ENCODE measurements around the gene SH3RF3. TPM values are rescaled to one million over a fixed set of nuclear protein-coding genes. Genes with fewer than 3 reads are reported as not detected.

SH3RF3 gene
- total RNA-seq, 1 experiment from 2014 or later: 1.0 TPM

GRCh38 chr2:109183871-109184270 is 54.9 kb downstream of the SH3RF3 start:
- peaks cover 17% of the 10 kb centered on the region for H3K36me3 Mint-ChIP-seq
- POLR2A ChIA-PET: no interaction called here
- TF ChIP-seq SMAD3 (CRISPR knock-in tag; IDR thresholded peaks at IDR 0.05; ENCODE audit: borderline replicate concordance) (no peak), ATF1 (CRISPR knock-in tag; IDR thresholded peaks at IDR 0.05) (no peak), ZNF232 (CRISPR knock-in tag; IDR thresholded peaks at IDR 0.05) (no peak), GABPB1 (CRISPR knock-in tag; IDR thresholded peaks at IDR 0.05) (no peak), RORB (CRISPR knock-in tag; IDR thresholded peaks at IDR 0.05) (no peak), ZBTB43 (CRISPR knock-in tag; IDR thresholded peaks at IDR 0.05) (no peak), ZNF121 (CRISPR knock-in tag; IDR thresholded peaks at IDR 0.05) (no peak)
- TF ChIP-seq, protein P1, sequence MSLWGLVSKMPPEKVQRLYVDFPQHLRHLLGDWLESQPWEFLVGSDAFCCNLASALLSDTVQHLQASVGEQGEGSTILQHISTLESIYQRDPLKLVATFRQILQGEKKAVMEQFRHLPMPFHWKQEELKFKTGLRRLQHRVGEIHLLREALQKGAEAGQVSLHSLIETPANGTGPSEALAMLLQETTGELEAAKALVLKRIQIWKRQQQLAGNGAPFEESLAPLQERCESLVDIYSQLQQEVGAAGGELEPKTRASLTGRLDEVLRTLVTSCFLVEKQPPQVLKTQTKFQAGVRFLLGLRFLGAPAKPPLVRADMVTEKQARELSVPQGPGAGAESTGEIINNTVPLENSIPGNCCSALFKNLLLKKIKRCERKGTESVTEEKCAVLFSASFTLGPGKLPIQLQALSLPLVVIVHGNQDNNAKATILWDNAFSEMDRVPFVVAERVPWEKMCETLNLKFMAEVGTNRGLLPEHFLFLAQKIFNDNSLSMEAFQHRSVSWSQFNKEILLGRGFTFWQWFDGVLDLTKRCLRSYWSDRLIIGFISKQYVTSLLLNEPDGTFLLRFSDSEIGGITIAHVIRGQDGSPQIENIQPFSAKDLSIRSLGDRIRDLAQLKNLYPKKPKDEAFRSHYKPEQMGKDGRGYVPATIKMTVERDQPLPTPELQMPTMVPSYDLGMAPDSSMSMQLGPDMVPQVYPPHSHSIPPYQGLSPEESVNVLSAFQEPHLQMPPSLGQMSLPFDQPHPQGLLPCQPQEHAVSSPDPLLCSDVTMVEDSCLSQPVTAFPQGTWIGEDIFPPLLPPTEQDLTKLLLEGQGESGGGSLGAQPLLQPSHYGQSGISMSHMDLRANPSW (CRISPR knock-in tag; conservative IDR thresholded peaks at IDR 0.05; ENCODE audit: low read depth): no peak
- peaks cover 2% of the 10 kb centered on the region; the same call in 1 of the 2 replicates for H3K27me3 Mint-ChIP-seq (ENCODE audit: low read depth)
- ATAC-seq: no peak
- DNase-seq (ENCODE audit: low spot score): no peak
- CTCF ChIA-PET: interaction anchor here (1.2 kb wide), 2 partner anchors 13 to 25 kb away, joined by 3 to 4 read pairs; no protein-coding TSS in a partner anchor
- peaks cover 28% of the 10 kb centered on the region for H3K9me3 Mint-ChIP-seq
- no peak overlapping the region for H3K27ac Mint-ChIP-seq
- no peak overlapping the region for H3K4me3 Mint-ChIP-seq
- no peaks in the 10 kb centered on the region for H3K4me1 Mint-ChIP-seq

DNA sequence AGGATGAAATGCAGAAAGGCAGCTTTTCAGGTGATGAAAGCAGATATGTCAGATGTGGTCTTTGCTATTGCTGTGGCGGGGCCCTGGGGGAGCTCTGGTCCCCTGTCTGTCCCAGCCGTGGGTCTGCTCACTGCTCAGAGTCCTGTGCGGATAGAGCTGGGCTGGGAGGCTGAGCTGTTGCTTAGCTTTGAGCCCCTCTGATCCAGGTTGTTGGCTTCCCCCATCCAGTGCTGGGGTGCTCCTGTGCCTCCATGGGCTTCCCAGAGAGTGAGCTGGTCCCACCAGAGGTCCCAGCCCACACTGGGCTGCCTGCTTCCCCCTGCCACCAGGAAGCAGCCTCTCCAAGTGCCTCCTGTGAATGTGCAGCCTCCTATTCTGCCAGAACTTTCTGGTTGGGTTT is 55.4 kb downstream of the SH3RF3 start:
- no peaks in the 10 kb centered on the region for H3K4me1 Mint-ChIP-seq
- peaks cover 14% of the 10 kb centered on the region for H3K36me3 Mint-ChIP-seq
- TF ChIP-seq ZNF281 (CRISPR knock-in tag; IDR thresholded peaks at IDR 0.05) (no peak), ESRRA (CRISPR knock-in tag; IDR thresholded peaks at IDR 0.05; ENCODE audit: borderline replicate concordance) (no peak), MLX (CRISPR knock-in tag; IDR thresholded peaks at IDR 0.05) (no peak), SP1 (CRISPR knock-in tag; conservative IDR thresholded peaks at IDR 0.05) (no peak), CREM (CRISPR knock-in tag; IDR thresholded peaks at IDR 0.05) (no peak), NFE2L1 (CRISPR knock-in tag; IDR thresholded peaks at IDR 0.05) (no peak), GABPB1 (CRISPR knock-in tag; IDR thresholded peaks at IDR 0.05) (no peak)
- TF ChIP-seq, protein P1 (CRISPR knock-in tag; conservative IDR thresholded peaks at IDR 0.05; ENCODE audit: low read depth): no peak
- H3K9me3 Mint-ChIP-seq: peaks cover 24% of the 10 kb centered on the region
- DNase-seq (ENCODE audit: low spot score) (no peak), ATAC-seq (no peak)
- ChIA-PET POLR2A (no interaction called here), CTCF (interaction anchor here (1.2 kb wide), 2 partner anchors 14 to 24 kb away, joined by 3 to 4 read pairs; no protein-coding TSS in a partner anchor)
- no peak overlapping the region for H3K4me3 Mint-ChIP-seq
- no peak overlapping the region for H3K27ac Mint-ChIP-seq
- H3K27me3 Mint-ChIP-seq (ENCODE audit: low read depth): peaks cover 2% of the 10 kb centered on the region; the same call in 1 of the 2 replicates

Data from WTC11 (cell line).